Stimulated activated CD4-positive, alpha-beta T cell treated with anti-CD3 and anti-CD28 coated beads, Interleukin-15, amount 100 ng/mL, for 24 hours (primary cell): ENCODE data around the gene PRSS56.
"Not testable (repeated sequence)": the region's sequence is repeated elsewhere in the genome, so short reads cannot be mapped to it uniquely, and the experiment has no call there.

Experiments
- DNase-seq: peaks from one replicate; pipeline ENCODE4 v3.0.0-alpha.2; 2020

Gene PRSS56

DNA sequence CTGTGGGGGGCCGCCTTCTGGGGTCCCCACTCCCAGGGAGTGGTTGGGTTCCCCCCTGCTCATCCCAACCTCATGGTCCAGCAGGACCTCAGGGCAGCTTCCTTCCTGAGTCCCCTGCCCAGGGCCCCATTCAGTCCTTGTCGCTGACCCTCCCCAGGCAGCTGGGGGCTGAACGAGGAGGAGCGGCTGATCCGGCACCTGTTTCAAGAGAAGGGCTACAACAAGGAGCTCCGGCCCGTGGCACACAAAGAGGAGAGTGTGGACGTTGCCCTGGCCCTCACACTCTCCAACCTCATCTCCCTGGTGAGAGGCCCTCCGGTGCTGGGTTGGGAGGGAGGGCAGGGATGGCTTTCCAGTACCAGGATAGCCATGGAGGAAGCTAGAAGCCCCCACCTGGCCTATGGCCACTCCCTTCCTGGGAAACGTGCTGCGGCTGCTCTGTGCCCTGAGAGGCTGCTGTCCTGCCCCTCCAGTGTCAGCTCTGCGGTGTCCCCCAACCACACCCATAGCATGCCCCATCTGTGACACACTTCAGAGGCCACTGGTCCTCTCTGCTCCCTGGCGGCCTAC, 6.3 kb downstream of the PRSS56 start:
- DNase-seq = no peak

DNA sequence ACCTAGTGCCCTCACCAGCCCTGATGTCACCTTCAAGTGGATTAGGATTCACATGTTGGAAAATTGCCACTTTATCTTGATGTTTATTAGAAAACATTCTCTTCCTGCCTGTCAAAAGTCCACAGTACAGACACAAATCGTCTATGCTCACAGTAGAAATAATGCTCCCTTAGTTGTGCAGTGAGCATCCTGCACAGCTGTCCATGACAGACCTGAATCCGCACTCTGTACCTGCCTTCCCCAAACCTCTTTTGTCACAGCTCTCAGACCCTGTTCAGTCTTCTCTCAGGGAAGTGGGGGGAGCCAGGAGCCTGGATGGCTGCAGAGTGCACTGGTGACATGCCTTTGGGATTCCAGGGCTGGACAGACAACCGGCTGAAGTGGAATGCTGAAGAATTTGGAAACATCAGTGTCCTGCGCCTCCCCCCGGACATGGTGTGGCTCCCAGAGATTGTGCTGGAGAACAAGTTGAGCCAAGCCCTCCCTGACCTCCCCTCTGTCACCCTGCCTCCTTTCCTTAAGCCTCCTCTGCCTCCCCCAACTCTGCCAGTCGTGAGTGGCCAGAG, 7.8 kb downstream of the PRSS56 start:
- DNase-seq = no peak

DNA sequence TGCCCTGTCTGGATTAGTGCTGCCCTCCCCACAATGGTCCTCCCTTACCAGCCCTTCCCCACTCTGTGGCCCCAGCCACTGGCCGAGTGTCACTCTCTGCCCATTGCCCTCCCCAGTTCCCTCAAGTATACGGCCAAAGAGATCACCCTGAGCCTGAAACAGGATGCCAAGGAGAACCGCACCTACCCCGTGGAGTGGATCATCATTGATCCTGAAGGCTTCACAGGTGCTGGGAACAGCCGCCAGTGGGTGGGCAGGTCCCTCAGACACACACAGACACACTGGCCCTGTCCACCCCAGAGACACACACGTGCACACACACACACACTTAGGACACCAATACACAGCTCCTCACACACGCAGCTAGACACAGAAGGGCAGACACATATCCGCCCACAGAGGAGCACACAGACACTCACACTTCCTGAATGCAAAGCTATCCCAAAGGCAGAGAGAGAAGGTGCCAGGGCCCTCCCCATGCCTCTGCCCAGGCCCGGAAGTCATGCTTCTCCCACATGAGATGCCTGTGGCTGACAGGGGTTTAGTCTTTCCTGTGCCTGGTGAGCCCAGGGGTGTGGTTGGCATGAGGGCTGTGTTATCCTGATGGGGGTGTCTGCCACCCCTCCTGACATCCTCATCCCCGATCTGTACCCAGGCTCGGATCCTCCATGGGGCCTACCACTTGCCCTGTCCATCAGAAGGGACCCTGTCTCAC, 8.7 kb downstream of the PRSS56 start:
- DNase-seq = no peak

DNA sequence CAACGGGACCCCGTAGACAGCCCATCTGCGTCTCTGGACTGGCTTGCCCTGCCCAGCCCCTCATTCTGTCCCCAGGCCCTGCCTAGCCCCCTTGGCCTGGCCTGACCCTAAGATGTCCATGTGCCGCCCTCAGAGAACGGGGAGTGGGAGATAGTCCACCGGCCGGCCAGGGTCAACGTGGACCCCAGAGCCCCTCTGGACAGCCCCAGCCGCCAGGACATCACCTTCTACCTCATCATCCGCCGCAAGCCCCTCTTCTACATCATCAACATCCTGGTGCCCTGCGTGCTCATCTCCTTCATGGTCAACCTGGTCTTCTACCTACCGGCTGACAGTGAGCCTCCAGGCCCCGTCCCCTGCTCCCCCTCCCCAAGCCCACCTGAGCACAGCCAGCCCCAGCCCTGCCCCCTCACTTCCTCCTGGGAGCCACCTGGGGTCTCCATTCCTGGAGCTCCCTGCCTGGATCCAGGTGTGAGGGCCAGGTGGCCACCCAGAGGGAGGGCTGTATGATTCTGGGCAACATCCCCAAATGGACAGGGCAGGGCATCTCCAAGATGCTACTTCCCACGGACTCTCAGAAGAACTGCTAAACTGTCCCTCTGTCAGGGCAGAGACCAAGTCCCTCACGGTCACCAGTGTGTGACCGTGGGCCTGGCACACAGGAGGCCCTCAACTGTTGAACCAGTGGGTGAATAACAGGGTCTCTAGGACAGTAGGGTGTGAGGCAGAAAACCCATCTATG, 9.8 kb downstream of the PRSS56 start:
- DNase-seq = no peak

DNA sequence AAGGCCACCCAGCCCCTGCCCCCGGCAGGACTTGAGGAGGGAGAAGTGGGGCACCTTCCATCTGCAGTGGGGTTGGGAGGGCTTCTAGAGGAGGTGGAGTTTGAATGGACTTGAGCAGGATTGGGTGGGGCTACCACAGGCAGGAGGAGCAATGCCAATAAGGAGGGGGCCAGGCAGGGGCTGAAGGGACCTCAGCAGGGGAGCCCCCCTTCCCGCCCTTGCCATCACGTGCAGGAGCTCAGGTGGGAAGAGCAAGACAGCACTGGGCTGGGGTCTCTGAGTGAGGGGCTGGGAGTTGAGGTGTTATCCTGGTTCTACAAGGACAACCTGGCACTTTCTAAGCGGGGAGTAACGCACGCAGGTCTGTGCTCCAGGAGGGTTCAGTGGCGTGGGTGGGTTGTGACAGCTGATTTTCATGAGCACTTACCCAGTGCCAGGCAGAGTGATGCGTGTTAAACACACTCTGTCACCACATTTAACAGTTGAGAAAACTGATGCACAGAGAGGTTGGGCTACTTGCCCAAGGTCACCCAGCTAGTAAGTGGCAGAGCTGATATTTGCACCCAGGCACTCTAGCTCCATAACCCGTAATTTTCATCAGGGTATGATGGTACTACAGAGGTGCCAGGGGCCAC, 10.6 kb downstream of the PRSS56 start:
- DNase-seq = no peak

DNA sequence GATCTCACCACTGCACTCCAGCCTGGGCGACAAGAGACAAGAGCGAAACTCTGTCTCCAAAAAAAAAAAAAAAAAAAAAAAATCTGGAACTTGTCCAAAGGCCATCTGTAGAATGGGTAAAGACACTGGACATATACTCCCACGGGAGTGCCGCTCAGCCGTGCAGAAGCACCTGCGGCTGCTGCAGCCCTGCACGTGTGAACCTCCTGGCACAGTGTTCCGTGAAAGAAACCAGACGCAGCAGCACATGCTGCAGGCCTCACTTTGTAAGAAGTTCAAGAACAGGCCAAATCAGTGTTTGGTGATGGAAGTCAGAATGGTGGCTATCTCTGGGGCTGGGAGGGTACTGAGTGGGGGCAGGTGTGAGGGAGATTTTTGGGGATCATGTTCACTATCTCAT, 12.2 kb downstream of the PRSS56 start:
- DNase-seq = no peak

DNA sequence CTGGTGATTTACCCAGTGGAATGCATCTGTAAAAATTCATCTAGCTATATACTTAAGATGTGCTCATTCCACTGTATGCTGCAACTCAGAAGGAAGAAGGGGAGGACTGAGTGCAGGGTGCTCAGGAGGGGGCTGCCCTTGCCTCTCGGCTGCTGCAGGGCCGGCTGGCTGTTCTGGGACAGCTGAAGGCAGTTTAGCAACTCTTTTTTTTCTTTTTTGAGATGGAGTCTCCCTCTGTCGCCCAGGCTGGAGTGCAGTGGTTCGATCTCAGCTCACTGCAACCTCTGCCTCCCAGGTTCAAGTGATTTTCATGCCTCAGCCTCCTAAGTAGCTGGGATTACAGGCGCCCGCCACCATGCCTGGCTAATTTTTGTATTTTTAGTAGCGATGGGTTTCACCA, 12.6 kb downstream of the PRSS56 start:
- DNase-seq = not testable (repeated sequence)

DNA sequence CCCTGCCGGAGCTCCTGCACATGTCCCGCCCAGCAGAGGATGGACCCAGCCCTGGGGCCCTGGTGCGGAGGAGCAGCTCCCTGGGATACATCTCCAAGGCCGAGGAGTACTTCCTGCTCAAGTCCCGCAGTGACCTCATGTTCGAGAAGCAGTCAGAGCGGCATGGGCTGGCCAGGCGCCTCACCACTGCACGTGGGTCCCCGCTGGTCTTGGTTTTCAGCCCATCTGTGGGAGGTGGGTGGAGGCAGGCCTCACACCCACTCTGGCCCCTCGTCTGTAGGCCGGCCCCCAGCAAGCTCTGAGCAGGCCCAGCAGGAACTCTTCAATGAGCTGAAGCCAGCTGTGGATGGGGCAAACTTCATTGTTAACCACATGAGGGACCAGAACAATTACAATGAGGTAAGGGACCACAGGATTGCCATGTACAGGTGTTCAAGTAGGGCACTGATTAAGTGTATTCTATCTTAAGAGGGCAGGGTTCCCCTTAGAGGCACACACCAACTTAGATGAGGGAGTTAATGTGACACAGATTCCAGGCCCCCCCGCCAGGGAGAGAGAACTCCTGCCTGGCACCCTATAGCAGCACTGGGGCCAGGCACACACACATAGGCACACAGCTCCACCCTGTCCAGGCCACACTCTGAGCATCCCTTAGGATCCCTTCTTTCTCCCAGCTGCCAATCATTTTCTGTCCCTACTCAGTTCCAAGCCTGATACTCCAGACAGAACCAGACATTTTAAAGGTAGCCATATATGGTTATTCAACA, 13.9 kb downstream of the PRSS56 start:
- no peak for DNase-seq

DNA sequence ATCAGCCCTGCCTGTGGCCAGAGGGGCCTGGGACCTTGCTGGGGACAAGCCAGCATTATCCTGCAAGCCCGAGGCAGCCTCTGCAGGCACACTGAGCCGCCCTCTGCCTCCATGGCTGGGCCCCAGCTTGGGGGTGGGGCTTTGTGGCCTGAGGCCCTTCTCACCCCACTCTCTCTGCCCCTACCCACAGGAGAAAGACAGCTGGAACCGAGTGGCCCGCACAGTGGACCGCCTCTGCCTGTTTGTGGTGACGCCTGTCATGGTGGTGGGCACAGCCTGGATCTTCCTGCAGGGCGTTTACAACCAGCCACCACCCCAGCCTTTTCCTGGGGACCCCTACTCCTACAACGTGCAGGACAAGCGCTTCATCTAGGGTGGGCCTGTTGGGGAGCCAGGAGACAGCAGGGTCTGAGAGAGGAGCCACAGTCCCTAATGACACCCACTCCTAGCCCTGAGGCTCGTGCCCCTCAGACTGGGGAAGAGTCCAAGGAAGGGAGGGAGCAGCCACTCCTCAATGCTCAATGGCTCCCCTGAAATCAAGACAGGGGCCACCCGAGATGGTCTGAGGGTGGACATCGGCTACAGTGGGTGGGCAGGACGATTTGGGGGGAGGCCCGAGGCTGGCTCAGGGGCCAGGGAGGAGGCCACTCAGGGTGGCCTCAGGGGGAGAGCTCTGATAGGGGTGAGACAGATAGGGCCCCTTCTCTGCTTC, 14.9 kb downstream of the PRSS56 start:
- DNase-seq = no peak

DNA sequence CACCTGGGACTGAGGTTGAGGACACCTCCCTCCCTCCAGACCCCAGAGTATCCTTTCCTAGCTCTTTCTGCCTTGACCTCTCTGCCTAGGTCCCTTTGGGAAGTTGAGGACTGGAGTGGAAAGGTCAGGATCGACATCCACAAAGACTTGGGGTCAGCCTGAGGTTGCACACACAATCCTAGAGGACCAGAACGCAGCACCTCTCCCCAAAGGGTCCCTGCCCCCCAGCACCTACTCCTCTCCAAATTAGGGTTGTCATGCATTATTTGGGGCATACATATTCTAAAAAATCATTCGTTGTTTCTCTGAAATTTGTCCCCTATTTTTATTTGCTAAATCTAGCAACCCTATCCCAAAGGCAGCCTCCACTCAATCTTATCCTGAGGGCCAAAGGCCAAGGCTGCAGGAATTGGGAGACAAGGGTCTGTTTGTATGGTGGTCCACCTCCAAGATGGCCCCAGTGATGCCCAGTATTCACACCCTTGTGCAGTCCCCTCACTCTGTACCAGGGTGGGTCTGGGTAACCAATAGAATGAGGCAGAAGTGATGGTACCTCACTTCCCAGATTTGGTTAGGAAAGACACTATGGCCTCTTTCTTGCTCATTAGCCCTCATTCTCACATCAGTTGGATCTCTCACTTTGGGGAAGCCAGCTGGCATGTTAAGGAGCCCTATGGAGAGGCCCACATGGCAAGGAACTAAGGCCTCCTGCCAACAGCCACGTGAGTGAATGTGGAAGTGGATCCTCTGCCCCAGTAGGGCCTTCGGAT, 15.8 kb downstream of the PRSS56 start:
- no peak for DNase-seq

DNA sequence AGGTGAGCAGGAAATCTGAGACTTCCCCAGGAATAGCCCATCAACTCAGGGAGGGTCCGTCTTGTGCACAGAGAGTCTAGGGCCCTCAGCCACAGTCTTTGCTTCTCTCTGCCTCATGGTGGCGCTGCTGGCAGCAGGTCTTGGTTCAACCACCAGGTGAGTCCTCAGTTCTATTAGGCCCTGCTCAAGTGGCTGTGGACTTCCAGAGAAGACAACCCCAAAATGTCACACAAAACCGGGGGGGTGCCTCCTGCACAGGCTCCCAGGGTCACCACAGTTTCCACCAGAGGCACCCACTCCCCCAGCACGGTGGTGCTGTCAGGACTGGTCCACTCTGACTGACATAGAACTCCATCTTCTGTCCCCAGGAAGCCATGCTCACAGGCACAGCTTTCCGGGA, 16.9 kb downstream of the PRSS56 start:
- no peak for DNase-seq

DNA sequence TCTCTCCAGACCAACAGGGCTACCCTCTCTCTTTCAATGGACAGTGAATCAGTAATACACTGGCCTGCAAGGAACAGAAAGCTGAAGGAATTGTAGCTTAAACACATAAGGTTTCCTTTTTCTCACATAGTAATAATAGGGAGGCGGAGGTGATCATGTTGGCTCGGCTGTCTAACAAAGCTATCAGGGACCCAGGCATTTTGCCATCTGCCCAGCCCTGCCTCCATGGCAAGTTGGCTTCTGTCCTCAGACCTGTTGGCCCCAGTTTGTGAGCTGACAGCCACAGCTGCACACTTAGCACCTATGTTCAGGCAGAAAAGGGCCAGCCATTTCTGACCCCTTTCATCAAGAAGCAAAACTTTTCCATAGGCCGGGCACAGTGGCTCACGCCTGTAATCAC, 17.3 kb downstream of the PRSS56 start:
- DNase-seq = no peak

DNA sequence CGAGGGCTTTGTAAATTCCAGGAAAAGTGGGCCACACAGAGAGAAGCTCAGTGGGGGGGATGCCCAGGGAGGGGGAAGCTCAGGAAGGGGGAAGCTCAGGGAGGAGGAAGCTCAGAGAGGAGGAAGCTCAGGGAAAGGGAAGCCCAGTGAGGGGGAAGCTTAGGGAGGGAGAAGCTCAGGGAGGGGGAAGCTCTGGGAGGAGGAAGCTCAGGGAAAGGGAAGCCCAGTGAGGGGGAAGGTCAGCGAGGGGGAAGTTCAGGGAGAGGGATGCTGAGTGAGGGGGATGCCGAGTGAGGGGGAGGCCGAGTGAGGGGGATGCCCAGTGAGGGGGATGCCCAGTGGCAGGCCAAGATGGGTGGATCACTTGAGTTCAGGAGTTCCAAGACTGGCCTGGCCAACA, 18.5 kb downstream of the PRSS56 start:
- DNase-seq = no peak

DNA sequence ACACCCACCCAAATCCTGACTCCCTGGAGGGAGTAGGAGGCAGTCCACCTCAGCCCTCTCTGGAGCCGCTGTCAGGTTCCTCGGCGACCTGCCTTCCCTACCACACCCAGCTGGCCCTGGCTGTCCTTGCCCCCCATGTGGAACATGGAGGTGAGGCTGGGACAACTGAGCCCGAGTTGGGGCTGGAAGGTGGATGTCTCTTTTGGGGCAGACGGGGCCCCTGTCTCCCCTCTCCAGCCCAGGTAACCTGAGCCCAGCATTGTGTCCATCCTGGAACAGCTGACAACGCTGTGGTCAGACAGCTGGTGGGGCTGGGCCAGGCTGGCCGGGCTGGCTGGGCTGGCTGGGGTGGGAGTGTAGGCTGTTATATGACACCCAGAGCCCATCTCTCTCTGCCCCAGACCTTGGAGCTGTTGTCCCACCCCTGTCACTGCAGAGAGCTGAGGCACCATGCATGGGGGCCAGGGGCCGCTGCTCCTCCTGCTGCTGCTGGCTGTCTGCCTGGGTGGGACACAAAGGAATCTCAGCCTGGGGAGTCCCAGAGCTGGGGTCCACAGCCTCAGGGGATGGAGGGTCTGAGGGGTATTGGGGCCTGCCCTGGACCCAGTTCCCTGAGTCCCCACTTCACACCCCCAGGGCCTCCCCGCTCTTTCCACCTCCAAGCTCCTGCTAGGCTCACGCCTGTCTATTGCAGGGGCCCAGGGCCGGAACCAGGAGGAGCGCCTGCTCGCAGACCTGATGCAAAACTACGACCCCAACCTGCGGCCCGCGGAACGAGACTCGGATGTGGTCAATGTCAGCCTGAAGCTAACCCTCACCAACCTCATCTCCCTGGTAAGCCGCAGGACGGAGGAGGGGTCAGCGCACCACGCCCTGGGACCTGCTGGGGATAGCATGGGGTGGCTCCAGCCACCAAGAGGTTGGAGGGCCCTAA, 19.4 kb downstream of the PRSS56 start, which contains the start of gene CHRNG:
TSS of gene CHRNG (plus strand) at position 395 of the 934 bp plus-strand sequence. CDS start at position 451, 56 bp downstream.
- DNase-seq = no peak

DNA sequence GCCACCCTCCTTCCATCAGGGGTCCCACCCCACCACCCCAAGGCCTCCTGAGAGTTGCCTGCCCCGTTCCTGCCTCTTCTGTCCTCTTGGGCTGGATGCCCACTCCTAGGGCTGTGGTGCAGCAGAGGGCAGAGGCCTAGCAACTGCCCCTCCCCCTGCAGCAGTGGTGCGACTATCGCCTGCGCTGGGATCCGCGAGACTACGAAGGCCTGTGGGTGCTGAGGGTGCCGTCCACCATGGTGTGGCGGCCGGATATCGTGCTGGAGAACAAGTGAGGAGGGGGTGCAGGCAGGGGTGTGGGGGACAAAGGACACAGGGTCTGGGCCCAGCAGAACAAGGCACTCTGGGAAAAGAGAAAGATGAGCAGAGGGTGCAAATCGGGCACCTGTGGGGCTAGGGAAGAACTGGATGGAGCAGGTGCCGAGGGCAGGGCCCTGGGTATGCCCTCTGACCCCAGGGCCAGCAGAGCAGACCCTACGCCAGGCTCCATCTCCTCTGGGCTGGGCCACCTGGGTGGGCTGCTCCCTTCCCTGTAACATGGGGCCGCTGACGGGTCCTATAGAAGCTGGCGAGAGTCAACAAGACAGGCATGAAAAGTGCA, 20.4 kb downstream of the PRSS56 start:
- no peak for DNase-seq

DNA sequence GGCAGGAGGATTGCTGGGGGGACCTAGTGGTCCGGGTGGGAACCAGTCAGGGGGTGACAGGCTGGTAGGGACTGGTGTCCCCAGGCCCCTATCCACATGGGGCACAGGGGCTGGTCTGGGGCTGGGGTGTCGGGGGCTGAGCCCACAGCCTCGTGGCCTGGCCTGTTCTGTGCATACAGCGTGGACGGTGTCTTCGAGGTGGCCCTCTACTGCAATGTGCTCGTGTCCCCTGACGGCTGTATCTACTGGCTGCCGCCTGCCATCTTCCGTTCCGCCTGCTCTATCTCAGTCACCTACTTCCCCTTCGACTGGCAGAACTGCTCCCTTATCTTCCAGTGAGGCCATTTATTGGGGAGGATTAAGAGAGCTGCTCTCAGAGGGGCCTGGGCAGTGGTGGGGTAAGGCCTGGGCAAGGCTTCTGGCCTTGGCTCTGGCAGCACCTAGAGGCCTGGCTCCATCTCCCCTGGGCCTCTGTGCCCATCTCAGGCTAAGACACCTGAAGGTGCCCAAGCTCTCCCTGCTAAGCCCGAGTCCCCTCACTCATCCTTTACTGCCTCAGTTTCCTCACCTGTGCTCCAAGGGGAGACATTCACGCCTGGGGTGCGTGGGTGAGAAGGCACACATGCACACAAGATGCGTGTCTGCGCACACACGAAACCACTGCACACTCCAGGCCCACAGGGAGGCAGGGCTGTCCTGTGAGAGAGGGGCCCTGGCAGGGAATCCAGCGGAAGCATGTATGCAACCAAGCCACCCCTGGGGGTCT, 21.2 kb downstream of the PRSS56 start:
- DNase-seq = no peak

DNA sequence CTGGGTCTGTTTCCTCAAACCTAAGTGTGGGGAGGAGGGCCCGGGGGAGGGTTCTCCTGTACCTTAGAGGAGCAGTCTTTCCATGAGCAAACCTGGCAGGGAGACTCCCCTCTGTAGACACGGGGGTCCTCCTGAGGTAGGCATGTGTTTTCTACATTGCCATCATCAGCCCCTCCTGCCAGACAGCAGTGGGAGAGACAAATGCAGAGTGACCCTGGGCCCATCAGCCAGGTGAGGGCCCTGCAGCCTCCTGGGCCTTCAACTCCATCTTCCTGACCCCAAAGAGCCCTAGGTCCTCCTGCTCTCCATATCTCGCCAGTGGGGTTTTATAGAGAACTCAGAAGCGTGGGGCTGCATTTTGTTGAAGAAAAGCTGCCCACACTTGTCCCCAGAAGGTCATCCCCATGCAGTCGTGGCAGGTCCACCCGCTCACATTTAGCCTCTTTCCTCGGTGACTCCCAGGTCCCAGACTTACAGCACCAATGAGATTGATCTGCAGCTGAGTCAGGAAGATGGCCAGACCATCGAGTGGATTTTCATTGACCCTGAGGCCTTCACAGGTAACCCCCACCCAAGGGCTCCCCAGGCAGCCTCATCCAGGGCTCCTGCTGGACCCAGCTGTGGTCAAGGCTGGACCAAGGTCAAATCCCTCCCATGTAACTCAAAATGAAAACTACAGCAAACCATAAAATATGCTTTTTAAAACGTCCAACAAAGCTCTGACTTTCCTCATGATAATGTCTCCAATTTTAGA, 21.9 kb downstream of the PRSS56 start:
- DNase-seq = no peak
